DND-41 (cell line): Measurements from ENCODE around the gene DSG1.

Experiments
- EZH2 ChIP-seq: IDR thresholded peaks from 3 replicates; pipeline ENCODE4 v1.6.1; 2012; ENCODE audit warnings: borderline replicate concordance, low read depth, mild to moderate bottlenecking, moderate library complexity, low read length, inconsistent platforms; ENCODE audit not compliant: severe bottlenecking
- TF ChIP-seq, protein P1 (sequence below): IDR thresholded peaks from 2 replicates; pipeline ENCODE4 v1.5.1; 2012; ENCODE audit warnings: borderline replicate concordance, low read length, moderate library complexity, mild to moderate bottlenecking; ENCODE audit not compliant: poor library complexity, severe bottlenecking; ENCODE audit errors: extremely low read depth

- TF ChIP-seq, protein P1, sequence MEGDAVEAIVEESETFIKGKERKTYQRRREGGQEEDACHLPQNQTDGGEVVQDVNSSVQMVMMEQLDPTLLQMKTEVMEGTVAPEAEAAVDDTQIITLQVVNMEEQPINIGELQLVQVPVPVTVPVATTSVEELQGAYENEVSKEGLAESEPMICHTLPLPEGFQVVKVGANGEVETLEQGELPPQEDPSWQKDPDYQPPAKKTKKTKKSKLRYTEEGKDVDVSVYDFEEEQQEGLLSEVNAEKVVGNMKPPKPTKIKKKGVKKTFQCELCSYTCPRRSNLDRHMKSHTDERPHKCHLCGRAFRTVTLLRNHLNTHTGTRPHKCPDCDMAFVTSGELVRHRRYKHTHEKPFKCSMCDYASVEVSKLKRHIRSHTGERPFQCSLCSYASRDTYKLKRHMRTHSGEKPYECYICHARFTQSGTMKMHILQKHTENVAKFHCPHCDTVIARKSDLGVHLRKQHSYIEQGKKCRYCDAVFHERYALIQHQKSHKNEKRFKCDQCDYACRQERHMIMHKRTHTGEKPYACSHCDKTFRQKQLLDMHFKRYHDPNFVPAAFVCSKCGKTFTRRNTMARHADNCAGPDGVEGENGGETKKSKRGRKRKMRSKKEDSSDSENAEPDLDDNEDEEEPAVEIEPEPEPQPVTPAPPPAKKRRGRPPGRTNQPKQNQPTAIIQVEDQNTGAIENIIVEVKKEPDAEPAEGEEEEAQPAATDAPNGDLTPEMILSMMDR: no peak
- TF ChIP-seq EZH2: no peak
Measured at GRCh38 chr18:31369478-31369877, 51.5 kb downstream of the DSG1 start.
